GM23338 (cell line): ENCODE data around the gene PRELID1. TPM values are rescaled to one million over a fixed set of nuclear protein-coding genes. Genes with fewer than 3 reads are reported as not detected.

Experiments used
- ATAC-seq: fragments of 200-7000 bp; cut with Tn5 transposase; 3 replicates; pipeline ENCODE4 v1.9.1; 2020
- DNase-seq: peaks from one replicate; pipeline ENCODE4 v3.0.0-alpha.2; 2015; ENCODE audit warnings: low spot score
- H2AFZ ChIP-seq: fragments of 200-600 bp; sonication (generic); 2 replicates; pipeline ENCODE4 v1.8.0; 2016; ENCODE audit warnings: antibody characterized with exemption, mild to moderate bottlenecking, moderate library complexity
- H3F3A ChIP-seq: fragments of 200-600 bp; sonication (generic); replicated peaks from 2 replicates; pipeline ENCODE4 v1.8.0; 2017; ENCODE audit warnings: antibody characterized with exemption, mixed run types, low read depth
- H3K27ac ChIP-seq: fragments of 200-600 bp; sonication (generic); 2 replicates; pipeline ENCODE4 v1.6.1; 2016; ENCODE audit warnings: low read depth
- H3K27me3 ChIP-seq: fragments of 200-600 bp; sonication (generic); 2 replicates; pipeline ENCODE4 v1.8.0; 2016; ENCODE audit warnings: mild to moderate bottlenecking, mixed run types, moderate library complexity; ENCODE audit not compliant: insufficient read depth
- H3K36me3 ChIP-seq: fragments of 200-600 bp; sonication (generic); 2 replicates; pipeline ENCODE4 v1.8.0; 2016; ENCODE audit warnings: mild to moderate bottlenecking; ENCODE audit not compliant: insufficient read depth
- H3K4me1 ChIP-seq: fragments of 200-600 bp; sonication (generic); 2 replicates; pipeline ENCODE4 v1.8.0; 2016; ENCODE audit warnings: mild to moderate bottlenecking, moderate library complexity; ENCODE audit not compliant: insufficient read depth
- H3K4me2 ChIP-seq: fragments of 200-600 bp; sonication (generic); 2 replicates; pipeline ENCODE4 v1.7.1; 2017; ENCODE audit warnings: mixed run types
- H3K4me3 ChIP-seq: fragments of 200-600 bp; sonication (generic); 2 replicates; pipeline ENCODE4 v1.6.1; 2016; ENCODE audit warnings: mixed run types
- H3K79me2 ChIP-seq: fragments of 200-600 bp; sonication (generic); replicated peaks from 2 replicates; pipeline ENCODE4 v1.8.0; 2017; ENCODE audit warnings: mild to moderate bottlenecking; ENCODE audit not compliant: insufficient read depth
- H3K9me2 ChIP-seq: fragments of 200-600 bp; sonication (generic); 2 replicates; pipeline ENCODE4 v1.8.0; 2017; ENCODE audit not compliant: insufficient read depth
- H4K20me1 ChIP-seq: fragments of 200-600 bp; sonication (generic); replicated peaks from 2 replicates; pipeline ENCODE4 v1.8.0; 2017; ENCODE audit warnings: mild to moderate bottlenecking; ENCODE audit not compliant: insufficient read depth
- H3K27ac Mint-ChIP-seq: 2 replicates; pipeline ENCODE4 v1.8.0; 2020; ENCODE audit warnings: inconsistent platforms, mild to moderate bottlenecking, moderate library complexity, mixed read lengths
- H3K27me3 Mint-ChIP-seq: 3 replicates; pipeline ENCODE4 v1.8.0; 2022; ENCODE audit warnings: low read depth, mild to moderate bottlenecking, moderate library complexity, mixed read lengths, inconsistent platforms; ENCODE audit not compliant: insufficient read depth, poor library complexity
- H3K36me3 Mint-ChIP-seq: 3 replicates; pipeline ENCODE4 v1.8.0; 2021; ENCODE audit warnings: low read depth, mild to moderate bottlenecking, inconsistent platforms, moderate library complexity, mixed read lengths
- H3K4me1 Mint-ChIP-seq: 3 replicates; pipeline ENCODE4 v1.8.0; 2020; ENCODE audit warnings: mild to moderate bottlenecking, inconsistent platforms, mixed read lengths
- H3K4me3 Mint-ChIP-seq: 3 replicates; pipeline ENCODE4 v1.8.0; 2021; ENCODE audit warnings: moderate library complexity, mild to moderate bottlenecking, inconsistent platforms, mixed read lengths
- H3K9me3 Mint-ChIP-seq: 3 replicates; pipeline ENCODE4 v1.8.0; 2020; ENCODE audit warnings: moderate library complexity, mild to moderate bottlenecking, inconsistent platforms, mixed read lengths
- CREB1 ChIP-seq: fragments of 250-450 bp; sonication (Bioruptor Pico); IDR thresholded peaks from 2 replicates; pipeline ENCODE4 v1.5.0; 2020; ENCODE audit warnings: low read depth, mild to moderate bottlenecking, moderate library complexity
- EZH2 ChIP-seq: fragments of 200-600 bp; sonication (generic); IDR thresholded peaks from one replicate; pipeline ENCODE4 v1.8.0; 2017; ENCODE audit warnings: antibody characterized with exemption, mild to moderate bottlenecking, low read depth; ENCODE audit not compliant: unreplicated experiment
- NANOG ChIP-seq: IDR thresholded peaks from 2 replicates; pipeline ENCODE4 v1.6.1; 2016; ENCODE audit warnings: antibody characterized with exemption, borderline replicate concordance
- POLR2AphosphoS5 ChIP-seq: IDR thresholded peaks from 2 replicates; pipeline ENCODE4 v1.6.1; 2016; ENCODE audit warnings: antibody characterized with exemption, low read depth
- STAT1 ChIP-seq: IDR thresholded peaks from one replicate; pipeline ENCODE4 v1.6.1; 2016; ENCODE audit warnings: antibody characterized with exemption; ENCODE audit not compliant: unreplicated experiment
- ZNF114 ChIP-seq: fragments of 250-450 bp; sonication (Bioruptor Pico); IDR thresholded peaks from 2 replicates; pipeline ENCODE4 v1.5.0; 2020; ENCODE audit warnings: mild to moderate bottlenecking, moderate library complexity
- ZNF331 ChIP-seq: fragments of 250-450 bp; sonication (Bioruptor Pico); IDR thresholded peaks from 2 replicates; pipeline ENCODE4 v1.5.0; 2020; ENCODE audit warnings: low read depth, mild to moderate bottlenecking, moderate library complexity
- ZNF462 ChIP-seq: fragments of 250-450 bp; sonication (Bioruptor Pico); IDR thresholded peaks from 2 replicates; pipeline ENCODE4 v1.5.0; 2020; ENCODE audit warnings: mild to moderate bottlenecking, moderate library complexity
- polyA plus RNA-seq: library from polyadenylated mRNA; unstranded; fragments of >200 nt; fragmentation: Nextera tagmentation; extraction: Ambion mirVana; gene quantifications from 2 replicates; pipeline ENCODE4 v1.2.1, GENCODE V29; 2016
- total RNA-seq: library from RNA; depleted of rRNA; stranded (reverse); fragments of >200 nt; shearing (Covaris generic); gene quantifications from 2 replicates; pipeline ENCODE4 v1.2.3, GENCODE V29; 2014
- TF ChIP-seq, protein P1 (sequence below), 2 experiments: fragments of 200-600 bp in 1 of 2; sonication (generic) in 1 of 2; conservative IDR thresholded peaks; 2 replicates each; pipeline versions ENCODE4 v1.5.1 to v1.6.1; 2016 to 2017; ENCODE audit warnings: antibody characterized with exemption in 2 of 2, low read depth in 2 of 2, mild to moderate bottlenecking in 2 of 2, moderate library complexity in 1 of 2
- TF ChIP-seq, protein P2 (sequence below): IDR thresholded peaks from 2 replicates; pipeline ENCODE4 v1.6.1; 2016; ENCODE audit warnings: antibody characterized with exemption

PRELID1 gene
- total and polyA plus RNA-seq, 2 experiments from 2014 or later = 328 to 349 TPM

GRCh38 chr5:177334781-177335700 is 31.4 kb downstream of the PRELID1 start (continued):
- TF ChIP-seq ZNF462 (CRISPR knock-in tag) (no peak), POLR2AphosphoS5 (no peak), ZNF331 (CRISPR knock-in tag) (no peak), EZH2 (no peak)
- TF ChIP-seq, protein P1, sequence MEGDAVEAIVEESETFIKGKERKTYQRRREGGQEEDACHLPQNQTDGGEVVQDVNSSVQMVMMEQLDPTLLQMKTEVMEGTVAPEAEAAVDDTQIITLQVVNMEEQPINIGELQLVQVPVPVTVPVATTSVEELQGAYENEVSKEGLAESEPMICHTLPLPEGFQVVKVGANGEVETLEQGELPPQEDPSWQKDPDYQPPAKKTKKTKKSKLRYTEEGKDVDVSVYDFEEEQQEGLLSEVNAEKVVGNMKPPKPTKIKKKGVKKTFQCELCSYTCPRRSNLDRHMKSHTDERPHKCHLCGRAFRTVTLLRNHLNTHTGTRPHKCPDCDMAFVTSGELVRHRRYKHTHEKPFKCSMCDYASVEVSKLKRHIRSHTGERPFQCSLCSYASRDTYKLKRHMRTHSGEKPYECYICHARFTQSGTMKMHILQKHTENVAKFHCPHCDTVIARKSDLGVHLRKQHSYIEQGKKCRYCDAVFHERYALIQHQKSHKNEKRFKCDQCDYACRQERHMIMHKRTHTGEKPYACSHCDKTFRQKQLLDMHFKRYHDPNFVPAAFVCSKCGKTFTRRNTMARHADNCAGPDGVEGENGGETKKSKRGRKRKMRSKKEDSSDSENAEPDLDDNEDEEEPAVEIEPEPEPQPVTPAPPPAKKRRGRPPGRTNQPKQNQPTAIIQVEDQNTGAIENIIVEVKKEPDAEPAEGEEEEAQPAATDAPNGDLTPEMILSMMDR (conservative IDR thresholded peaks at IDR 0.05; ENCODE audit: low read depth in 2 of 2) = no peak

DNA sequence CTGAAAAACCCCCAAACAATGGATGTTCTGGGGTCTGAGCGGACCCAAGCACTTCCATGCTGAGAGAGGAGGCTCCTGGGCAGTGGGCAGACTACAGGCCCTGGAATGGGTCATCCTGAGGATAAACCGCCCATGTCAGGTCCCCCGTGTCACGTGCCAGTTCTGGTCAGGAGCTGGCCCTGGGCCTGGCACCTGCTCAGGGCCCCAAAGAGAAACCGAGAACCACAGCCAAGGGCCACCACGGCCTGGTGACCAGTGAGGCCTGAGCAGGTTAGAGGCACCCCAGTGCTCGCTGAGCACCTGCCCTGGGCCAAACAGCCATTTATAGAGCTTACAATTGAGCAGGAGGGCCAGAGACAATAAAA is 32.1 kb downstream of the PRELID1 start:
- H3K9me3 Mint-ChIP-seq = no peaks in the 10 kb centered on the region
- Histone ChIP-seq H3K4me1 (no peaks in the 10 kb centered on the region; the same call in 1 of the 2 replicates), H3K9me2 (no peaks in the 10 kb centered on the region), H4K20me1 (peaks cover 4% of the 10 kb centered on the region; the same call in 1 of the 2 replicates), H3F3A (no peaks in the 10 kb centered on the region), H3K27ac (no peak overlapping the region), H3K79me2 (peaks cover 10% of the 10 kb centered on the region; the same call in 1 of the 2 replicates), H3K36me3 (peaks cover 5% of the 10 kb centered on the region; the same call in 1 of the 2 replicates), H3K27me3 (no peaks in the 10 kb centered on the region), H2AFZ (no peak overlapping the region), H3K4me3 (no peak overlapping the region), H3K4me2 (no peak overlapping the region)
- no peak for ATAC-seq
- no peak overlapping the region; the same call in 1 of the 2 replicates for H3K27ac Mint-ChIP-seq
- peaks cover 23% of the 10 kb centered on the region for H3K4me1 Mint-ChIP-seq
- DNase-seq = no peak
- peaks cover 11% of the 10 kb centered on the region for H3K27me3 Mint-ChIP-seq
- peaks cover 61% of the 10 kb centered on the region for H3K36me3 Mint-ChIP-seq
- H3K4me3 Mint-ChIP-seq = no peak overlapping the region; the same call in 2 of the 3 replicates
- TF ChIP-seq STAT1 (no peak), NANOG (no peak), ZNF331 (CRISPR knock-in tag) (no peak), EZH2 (no peak), CREB1 (CRISPR knock-in tag) (no peak), ZNF114 (CRISPR knock-in tag) (no peak)
- TF ChIP-seq, protein P2, sequence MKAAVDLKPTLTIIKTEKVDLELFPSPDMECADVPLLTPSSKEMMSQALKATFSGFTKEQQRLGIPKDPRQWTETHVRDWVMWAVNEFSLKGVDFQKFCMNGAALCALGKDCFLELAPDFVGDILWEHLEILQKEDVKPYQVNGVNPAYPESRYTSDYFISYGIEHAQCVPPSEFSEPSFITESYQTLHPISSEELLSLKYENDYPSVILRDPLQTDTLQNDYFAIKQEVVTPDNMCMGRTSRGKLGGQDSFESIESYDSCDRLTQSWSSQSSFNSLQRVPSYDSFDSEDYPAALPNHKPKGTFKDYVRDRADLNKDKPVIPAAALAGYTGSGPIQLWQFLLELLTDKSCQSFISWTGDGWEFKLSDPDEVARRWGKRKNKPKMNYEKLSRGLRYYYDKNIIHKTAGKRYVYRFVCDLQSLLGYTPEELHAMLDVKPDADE = no peak
